ENCODE data around the gene MAPRE2. TPM values are rescaled to one million over a fixed set of nuclear protein-coding genes. Genes with fewer than 3 reads are reported as not detected.

MAPRE2 gene
- polyA plus RNA-seq, 1 donor from 2014 or later: 58.9 TPM

- Histone ChIP-seq H3K36me3 (ENCODE audit: insufficient read depth, low read length) (peaks cover 3% of the 10 kb centered on the region), H2AFZ (ENCODE audit: low read depth, low read length) (no peak overlapping the region), H3K79me2 (replicated peaks; ENCODE audit: insufficient read depth, low read length) (peaks cover 12% of the 10 kb centered on the region), H3K9me3 (ENCODE audit: low read length) (no peaks in the 10 kb centered on the region), H3K9ac (ENCODE audit: low read length) (no peak overlapping the region), H3K27me3 (ENCODE audit: insufficient read depth, low read depth, low read length) (no peaks in the 10 kb centered on the region), H3F3A (ENCODE audit: insufficient read depth, low read length, poor library complexity, severe bottlenecking) (no peaks in the 10 kb centered on the region), H3K27ac (ENCODE audit: low read length) (no peak overlapping the region), H4K20me1 (ENCODE audit: insufficient read depth) (peaks cover 8% of the 10 kb centered on the region), H3K4me2 (ENCODE audit: low read length) (no peak overlapping the region), H3K4me3 (ENCODE audit: low read length) (no peak overlapping the region), H3K9me2 (ENCODE audit: insufficient read depth, low read length) (no peaks in the 10 kb centered on the region)
- TF ChIP-seq MXI1 (conservative IDR thresholded peaks at IDR 0.05; ENCODE audit: poor library complexity, severe bottlenecking) (no peak), RAD21 (conservative IDR thresholded peaks at IDR 0.05) (no peak)
- TF ChIP-seq, protein P1, sequence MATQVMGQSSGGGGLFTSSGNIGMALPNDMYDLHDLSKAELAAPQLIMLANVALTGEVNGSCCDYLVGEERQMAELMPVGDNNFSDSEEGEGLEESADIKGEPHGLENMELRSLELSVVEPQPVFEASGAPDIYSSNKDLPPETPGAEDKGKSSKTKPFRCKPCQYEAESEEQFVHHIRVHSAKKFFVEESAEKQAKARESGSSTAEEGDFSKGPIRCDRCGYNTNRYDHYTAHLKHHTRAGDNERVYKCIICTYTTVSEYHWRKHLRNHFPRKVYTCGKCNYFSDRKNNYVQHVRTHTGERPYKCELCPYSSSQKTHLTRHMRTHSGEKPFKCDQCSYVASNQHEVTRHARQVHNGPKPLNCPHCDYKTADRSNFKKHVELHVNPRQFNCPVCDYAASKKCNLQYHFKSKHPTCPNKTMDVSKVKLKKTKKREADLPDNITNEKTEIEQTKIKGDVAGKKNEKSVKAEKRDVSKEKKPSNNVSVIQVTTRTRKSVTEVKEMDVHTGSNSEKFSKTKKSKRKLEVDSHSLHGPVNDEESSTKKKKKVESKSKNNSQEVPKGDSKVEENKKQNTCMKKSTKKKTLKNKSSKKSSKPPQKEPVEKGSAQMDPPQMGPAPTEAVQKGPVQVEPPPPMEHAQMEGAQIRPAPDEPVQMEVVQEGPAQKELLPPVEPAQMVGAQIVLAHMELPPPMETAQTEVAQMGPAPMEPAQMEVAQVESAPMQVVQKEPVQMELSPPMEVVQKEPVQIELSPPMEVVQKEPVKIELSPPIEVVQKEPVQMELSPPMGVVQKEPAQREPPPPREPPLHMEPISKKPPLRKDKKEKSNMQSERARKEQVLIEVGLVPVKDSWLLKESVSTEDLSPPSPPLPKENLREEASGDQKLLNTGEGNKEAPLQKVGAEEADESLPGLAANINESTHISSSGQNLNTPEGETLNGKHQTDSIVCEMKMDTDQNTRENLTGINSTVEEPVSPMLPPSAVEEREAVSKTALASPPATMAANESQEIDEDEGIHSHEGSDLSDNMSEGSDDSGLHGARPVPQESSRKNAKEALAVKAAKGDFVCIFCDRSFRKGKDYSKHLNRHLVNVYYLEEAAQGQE (IDR thresholded peaks at IDR 0.05; ENCODE audit: borderline replicate concordance): no peak
Measured at GRCh38 chr18:35080058-35080457, 38.8 kb downstream of the MAPRE2 start.

DNA sequence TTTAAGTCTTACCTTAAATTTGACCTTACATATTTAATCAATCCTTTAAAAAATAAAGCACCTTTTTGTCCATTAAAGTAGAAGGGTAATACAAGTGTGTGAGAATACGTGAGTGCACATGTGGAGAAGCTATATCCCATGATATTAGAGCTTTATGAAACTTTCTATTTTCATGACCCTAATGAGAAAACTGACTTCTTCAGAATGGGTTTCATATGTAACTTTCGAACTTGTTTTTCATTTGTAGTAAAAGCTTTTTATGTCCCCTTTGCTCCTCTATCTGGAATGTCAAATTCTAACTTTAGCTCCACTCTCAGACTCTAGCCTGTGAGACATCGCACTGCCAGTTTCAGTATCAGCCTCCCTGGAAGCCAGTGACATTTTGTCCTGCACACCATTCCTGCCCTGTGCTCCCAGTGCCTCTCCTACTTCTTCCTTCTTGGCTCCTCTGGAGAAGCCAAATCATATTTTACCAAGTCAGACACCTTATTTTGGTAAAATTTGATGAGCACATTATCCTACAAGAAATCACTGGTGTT, 42.0 kb downstream of the MAPRE2 start:
- no peak for TF ChIP-seq RAD21 (conservative IDR thresholded peaks at IDR 0.05)
- TF ChIP-seq TAF1 (IDR thresholded peaks at IDR 0.05; ENCODE audit: low read depth): no peak
- TF ChIP-seq SMC3 (conservative IDR thresholded peaks at IDR 0.05; ENCODE audit: poor library complexity): no peak
- no peak for TF ChIP-seq EZH2 (IDR thresholded peaks at IDR 0.05; ENCODE audit: borderline replicate concordance, insufficient read depth, low read length, poor library complexity, severe bottlenecking)
- no peak for TF ChIP-seq EP300 (conservative IDR thresholded peaks at IDR 0.05; ENCODE audit: poor library complexity, severe bottlenecking)
- no peak for TF ChIP-seq POLR2AphosphoS5 (IDR thresholded peaks at IDR 0.05)
- TF ChIP-seq, protein P2, sequence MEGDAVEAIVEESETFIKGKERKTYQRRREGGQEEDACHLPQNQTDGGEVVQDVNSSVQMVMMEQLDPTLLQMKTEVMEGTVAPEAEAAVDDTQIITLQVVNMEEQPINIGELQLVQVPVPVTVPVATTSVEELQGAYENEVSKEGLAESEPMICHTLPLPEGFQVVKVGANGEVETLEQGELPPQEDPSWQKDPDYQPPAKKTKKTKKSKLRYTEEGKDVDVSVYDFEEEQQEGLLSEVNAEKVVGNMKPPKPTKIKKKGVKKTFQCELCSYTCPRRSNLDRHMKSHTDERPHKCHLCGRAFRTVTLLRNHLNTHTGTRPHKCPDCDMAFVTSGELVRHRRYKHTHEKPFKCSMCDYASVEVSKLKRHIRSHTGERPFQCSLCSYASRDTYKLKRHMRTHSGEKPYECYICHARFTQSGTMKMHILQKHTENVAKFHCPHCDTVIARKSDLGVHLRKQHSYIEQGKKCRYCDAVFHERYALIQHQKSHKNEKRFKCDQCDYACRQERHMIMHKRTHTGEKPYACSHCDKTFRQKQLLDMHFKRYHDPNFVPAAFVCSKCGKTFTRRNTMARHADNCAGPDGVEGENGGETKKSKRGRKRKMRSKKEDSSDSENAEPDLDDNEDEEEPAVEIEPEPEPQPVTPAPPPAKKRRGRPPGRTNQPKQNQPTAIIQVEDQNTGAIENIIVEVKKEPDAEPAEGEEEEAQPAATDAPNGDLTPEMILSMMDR (IDR thresholded peaks at IDR 0.05; ENCODE audit: poor library complexity, severe bottlenecking): no peak
- no peak for TF ChIP-seq MXI1 (conservative IDR thresholded peaks at IDR 0.05; ENCODE audit: poor library complexity, severe bottlenecking)
- TF ChIP-seq, protein P1 (IDR thresholded peaks at IDR 0.05; ENCODE audit: borderline replicate concordance): no peak
- no peaks in the 10 kb centered on the region for H3K27me3 ChIP-seq (ENCODE audit: insufficient read depth, low read depth, low read length)
- no peak overlapping the region for H3K4me3 ChIP-seq (ENCODE audit: low read length)
- no peaks in the 10 kb centered on the region for H3F3A ChIP-seq (ENCODE audit: insufficient read depth, low read length, poor library complexity, severe bottlenecking)
- no peaks in the 10 kb centered on the region for H3K9me3 ChIP-seq (ENCODE audit: low read length)
- peaks cover 3% of the 10 kb centered on the region for H3K36me3 ChIP-seq (ENCODE audit: insufficient read depth, low read length)
- H4K20me1 ChIP-seq (ENCODE audit: insufficient read depth): peaks cover 4% of the 10 kb centered on the region
- peaks cover 7% of the 10 kb centered on the region for H3K79me2 ChIP-seq (replicated peaks; ENCODE audit: insufficient read depth, low read length)
- no peaks in the 10 kb centered on the region for H3K9me2 ChIP-seq (ENCODE audit: insufficient read depth, low read length)
- H3K4me2 ChIP-seq (ENCODE audit: low read length): no peak overlapping the region
- H3K9ac ChIP-seq (ENCODE audit: low read length): no peak overlapping the region
- no peak overlapping the region for H3K27ac ChIP-seq (ENCODE audit: low read length)
- H2AFZ ChIP-seq (ENCODE audit: low read depth, low read length): no peak overlapping the region
